GDM1 (cell line): ENCODE results near the gene WFDC1.

Experiments used
- DNase-seq: peaks from one replicate; lab custom pipeline; 2025; lab: John Stamatoyannopoulos, UW

The WFDC1 gene

GRCh38 chr16:84351630-84352029, 57.0 kb downstream of the WFDC1 start:
- DNase-seq = no peak

DNA sequence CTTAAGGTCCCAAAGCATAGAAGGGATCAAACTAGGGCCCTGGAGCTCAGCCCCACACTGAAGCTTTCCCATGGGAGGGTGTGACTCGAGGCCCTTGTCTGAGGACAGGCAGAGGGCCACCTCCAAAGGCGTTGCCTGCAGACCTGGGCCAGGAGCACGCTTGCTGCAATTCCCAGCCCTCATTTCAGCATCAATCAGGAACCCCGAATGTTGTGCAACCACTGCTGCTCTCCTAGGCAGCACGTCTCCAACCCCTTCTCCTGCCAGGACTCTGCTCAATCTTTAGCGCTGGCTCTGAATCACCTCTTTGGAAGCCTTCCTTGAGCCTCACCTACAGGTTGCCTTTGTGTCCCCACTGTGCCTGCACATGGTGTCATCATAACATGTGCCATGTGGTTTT, 59.6 kb downstream of the WFDC1 start:
- no peak for DNase-seq

DNA sequence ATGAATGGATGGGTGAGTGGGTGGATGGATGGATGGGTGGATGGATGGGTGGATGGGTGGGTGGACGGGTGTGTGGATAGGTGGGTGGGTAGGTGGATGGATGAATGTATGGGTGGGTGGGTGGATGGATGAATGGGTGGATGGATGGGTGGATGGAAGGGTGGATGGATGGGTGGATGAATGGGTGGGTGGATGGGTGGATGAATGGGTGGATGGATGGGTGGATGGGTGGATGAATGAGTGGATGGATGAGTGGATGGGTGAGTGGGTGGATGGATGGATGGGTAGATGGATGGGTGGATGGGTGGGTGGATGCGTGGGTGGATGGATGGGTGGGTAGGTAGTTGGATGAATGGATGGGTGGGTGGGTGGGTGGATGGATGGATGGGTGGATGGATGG, 60.5 kb downstream of the WFDC1 start:
- no peak for DNase-seq

DNA sequence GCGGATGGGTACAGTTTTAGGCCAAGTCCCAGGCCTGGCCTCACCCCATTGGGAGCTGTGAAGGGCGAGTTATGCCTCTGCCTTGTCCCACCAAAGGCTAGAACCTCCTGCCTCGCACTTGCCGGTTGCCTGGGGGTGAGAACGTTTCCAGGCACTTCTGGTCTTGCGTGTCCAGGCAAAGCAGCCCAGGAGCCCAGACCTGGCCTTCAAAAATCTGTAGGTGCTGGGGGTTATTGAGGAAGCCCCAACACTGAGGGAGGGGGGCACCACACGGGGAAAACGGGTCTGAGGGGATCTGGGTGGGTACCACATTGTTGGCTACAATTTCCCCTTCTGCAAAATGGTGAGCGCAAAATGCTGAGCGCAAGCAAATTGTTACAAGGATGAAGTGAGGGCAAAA, 61.5 kb downstream of the WFDC1 start:
- DNase-seq = no peak

GRCh38 chr16:84356591-84357116, 62.0 kb downstream of the WFDC1 start:
- DNase-seq = no peak

DNA sequence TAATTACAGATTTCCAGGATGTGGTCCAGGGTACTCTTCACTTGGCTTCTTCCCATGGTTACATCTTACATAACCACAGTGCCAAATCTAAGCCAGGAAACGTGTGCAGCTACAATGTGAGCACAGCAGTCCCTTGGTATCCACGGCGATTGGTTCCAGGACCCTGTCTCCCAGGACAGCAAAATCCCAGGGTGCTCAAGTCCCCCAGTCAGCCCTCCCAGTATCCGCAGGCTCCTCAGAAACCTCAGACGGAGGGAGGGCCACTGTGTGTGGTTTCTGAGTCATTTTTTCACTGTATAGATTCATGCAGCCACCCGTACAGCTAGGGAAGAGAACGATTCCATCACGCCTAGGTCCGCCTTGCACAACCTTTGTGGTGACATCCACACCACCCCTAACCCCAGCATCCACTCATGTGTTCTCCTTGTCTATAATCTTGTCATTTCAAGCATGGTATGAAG, 62.5 kb downstream of the WFDC1 start:
- no peak for DNase-seq

DNA sequence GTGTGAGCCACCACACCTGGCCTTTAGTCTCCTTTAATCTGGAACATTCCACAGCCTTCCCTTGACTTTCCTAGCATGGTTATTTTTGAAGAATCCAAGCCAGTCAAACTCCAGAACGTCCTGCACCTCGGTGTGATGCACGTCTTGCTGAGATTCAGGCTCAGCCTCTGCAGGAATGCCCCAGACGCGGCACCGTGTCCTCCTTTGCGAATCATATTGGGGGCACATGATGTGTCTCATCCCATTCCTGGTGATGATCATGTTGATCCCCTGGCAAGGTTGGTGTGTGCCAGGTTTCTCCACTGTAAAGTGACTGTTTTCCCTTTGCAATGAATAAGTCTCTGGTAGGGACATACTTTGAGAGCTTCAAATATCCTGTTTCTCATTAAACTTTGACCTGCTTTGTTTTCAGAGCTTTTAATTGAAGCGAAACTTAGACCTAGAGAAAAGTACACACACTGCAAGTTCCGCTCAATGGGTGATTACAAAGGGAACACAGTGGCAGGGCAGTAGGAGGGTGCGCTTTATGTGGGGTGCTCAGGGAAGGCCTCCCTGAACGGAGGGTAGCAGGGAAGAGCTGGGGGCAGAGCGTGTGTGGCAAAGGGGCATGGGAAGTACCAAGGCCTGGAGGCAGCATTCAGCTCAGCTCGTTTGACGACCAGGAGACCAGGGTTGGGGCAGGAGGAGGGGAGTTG, 64.1 kb downstream of the WFDC1 start:
- no peak for DNase-seq

- no peak for DNase-seq
These were observed 64.6 kb downstream of the WFDC1 start for GRCh38 chr16:84359326-84359725.

DNA sequence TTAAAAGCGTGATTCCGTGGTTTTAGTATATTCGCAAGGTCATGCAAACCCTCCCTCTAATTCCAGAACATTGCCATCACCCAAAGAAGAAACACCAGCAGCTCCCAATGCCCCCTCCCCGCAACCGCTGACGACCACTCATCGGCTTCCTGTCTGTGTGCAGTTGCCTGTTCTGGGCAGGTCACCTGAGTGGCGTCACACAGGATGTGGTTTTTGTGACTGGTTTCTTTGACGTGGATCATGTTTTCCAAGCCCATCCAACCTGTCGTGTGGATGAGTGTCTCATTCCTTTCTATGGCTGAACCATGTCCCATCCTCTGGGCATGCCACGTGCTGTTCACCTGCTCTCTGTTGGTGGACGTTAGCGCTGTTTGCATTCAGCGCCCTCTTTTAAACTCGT, 65.5 kb downstream of the WFDC1 start:
- no peak for DNase-seq

DNA sequence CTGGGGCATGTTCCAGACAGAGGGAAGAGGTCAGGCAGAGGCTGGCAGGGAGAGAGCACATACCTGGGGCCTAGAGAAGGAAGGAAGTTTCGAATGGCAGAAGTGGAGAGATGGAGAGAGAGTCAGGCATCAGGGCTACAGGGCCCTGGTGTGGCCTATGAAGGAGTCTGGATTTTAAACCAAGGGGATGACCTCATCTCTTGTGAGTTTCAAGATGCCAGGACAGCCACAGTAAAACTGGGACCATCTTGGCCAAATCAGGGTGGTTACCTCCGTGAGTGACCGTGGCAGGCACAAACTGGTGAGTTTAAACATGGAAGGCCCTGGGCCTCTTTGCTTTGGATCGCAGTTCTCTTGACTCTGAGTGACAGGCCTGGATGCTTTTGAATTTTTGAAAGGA, 66.1 kb downstream of the WFDC1 start:
- DNase-seq = no peak

DNA sequence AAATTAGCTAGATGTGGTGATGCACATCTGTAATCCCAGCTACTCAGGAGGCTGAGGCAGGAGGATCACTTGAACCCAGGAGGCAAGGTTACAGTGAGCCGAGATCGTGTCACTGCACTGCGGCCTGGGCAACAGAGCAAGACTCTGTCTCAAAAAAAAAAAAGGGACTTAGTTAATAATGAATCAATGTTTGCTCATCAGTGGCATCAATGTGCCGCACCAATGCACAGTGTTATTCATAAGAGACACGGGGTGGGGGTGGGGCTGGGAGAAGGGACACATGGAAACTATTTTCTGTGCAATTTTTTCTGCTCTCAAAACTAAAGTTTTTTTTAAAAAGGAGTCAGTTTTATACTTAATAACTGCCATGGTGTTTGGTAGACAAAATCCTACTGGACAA, 66.9 kb downstream of the WFDC1 start:
- DNase-seq = no peak

DNA sequence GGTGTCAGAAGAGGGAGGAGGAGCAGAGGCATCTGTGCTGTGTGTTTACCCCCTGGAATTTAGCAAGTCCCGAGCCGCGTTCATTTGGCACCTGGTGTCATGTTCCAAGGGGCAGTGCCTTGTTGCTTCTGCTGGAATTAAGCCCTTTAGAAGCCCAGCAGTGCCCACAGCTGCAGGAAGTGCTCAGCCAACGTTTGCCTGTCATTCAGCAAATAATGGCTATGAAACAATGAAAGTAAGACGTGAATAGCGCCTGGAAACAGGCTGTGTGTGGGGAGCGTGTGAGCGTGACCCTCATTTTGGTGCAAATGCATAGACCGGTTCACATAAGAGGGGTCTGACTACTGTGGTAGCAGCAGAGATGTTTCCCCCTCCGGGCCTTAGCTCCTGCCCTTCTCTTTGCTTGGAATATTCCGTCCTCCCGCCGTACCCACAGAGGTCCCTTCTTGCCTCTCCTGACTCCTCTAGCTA, 67.8 kb downstream of the WFDC1 start:
- DNase-seq = no peak

DNA sequence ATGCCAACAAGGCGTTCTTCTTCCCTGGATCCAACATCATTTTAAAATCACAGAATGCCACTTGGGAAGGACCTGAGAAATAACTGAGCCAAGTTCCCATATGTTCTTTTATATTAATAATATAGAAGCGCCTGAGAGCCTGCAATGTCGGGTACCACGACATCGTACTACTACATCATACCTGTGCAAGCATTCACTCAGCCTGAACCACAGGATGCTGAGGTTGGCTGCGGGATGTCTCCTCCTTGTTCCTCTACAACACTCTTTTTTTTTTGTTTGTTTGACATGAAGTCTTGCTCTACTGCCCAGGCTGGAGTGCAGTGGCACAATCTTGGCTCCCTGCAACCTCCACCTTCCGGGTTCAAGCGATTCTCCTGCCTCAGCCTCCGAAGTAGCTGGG, 71.5 kb downstream of the WFDC1 start:
- no peak for DNase-seq

GRCh38 chr16:84367297-84367680, 72.6 kb downstream of the WFDC1 start:
- no peak for DNase-seq

- no peak for DNase-seq
These were observed 73.2 kb downstream of the WFDC1 start for GRCh38 chr16:84367750-84368307.

DNA sequence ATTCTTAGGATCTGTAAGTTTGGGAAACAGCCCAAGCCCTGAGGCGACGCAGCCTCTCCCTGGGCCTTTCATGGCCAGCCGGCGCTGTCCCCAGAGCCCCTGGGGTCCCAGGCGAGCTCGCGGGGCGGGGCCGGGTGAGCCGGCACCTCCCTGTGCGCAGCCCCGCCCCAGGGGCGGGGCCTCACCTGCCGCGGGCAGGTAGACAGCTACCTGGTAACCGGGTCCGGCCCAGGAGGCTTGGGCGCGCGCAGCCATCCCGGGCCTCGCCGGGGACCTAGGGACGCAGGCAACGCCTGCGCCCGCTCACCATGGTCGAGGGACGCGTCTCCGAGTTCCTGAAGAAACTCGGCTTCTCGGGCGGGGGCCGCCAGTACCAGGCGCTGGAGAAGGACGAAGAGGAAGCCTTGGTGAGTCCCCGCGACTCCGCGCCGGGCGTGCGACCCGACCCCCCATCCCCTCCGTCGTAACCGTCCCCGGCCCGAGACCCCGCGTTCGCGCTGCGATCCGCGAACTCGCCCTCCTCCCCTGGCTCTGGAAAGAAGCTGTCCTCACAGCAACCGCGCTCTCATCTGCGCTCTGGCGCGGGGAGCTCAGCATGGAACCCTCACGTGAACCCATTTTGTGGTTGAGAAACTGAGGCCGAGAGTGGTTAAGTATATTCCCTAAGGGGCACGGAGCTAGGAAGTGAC, 73.8 kb downstream of the WFDC1 start, which contains the start of gene ATP2C2:
Gene ATP2C2 (plus strand): TSS at position 231 of the 689 bp plus-strand sequence. CDS start 78 bp downstream, at position 309.
- DNase-seq = no peak

DNA sequence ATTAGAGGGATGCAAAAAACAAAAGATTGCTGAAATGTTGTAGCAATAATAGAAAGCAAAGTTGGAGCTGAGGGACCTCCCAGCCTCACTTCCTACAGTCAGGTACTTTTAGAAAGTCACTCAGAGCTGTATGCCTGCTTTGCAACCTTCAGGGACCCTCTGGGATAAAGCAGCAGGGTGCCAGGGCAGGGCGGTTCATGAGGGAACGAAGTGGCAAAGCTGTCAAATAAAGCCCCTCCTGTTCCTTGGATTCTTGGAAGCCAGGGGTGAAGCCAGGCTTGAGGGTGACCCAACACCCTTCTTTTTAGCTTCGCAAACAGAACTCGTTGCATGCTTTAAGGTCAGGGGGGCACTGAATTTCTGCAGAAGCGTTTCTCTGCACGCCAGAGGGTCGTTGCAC, 74.4 kb downstream of the WFDC1 start:
- no peak for DNase-seq

- no peak for DNase-seq
These were observed 75.4 kb downstream of the WFDC1 start for GRCh38 chr16:84369938-84370627.

DNA sequence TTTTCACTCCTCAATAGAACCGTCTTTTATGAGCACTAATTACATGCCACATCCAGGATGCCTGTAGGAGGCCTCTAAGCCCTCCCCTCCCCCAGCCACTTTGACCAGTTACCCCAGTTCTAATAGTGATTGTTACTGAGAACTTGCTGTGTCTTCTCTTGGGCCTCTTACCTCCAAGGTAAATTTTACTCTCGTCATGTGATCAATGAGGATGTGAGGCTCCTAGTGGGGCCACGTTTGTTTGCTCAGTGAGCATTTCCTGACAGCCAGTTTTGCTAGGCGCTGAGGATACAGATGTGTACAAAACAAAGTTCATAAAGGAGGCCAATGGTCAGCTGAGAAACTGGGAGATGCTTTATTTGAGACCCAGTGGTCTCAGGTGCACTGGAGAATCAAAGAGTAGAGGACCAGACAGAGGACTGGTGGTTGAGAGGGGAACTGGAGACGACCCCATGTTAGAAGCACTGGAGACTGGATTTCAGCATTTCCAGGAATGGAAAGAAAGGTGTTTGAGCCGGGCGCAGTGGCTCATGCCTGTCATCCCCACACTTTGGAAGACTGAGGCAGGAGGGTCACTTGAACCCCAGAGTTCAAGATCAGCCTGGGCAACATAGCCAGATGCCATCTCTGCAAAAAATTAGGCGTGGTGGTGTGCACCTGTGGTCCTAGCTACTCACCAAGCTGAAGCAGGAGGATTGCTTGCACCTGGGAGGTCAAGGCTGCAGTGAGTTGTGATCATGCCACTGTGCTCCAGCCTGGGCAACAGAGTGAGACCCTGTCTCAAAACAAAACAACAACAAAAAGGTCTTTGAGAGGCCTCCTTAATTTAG, 76.3 kb downstream of the WFDC1 start:
- DNase-seq = no peak

DNA sequence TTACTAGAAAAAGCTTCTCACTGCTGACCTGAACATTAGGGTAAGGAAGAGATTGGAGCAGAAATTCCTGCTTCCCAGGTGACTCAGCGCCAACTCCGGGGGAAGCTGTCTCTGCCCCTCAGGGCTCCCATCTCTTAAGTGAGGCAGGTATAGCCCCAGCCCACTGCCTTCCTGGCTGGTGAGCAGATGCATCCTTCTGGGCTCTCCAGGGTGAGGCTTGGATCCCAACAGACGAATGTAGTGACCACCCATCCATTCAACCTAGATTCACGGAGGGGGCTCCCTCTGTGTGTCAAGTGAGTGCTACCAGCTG, 76.8 kb downstream of the WFDC1 start:
- no peak for DNase-seq

DNA sequence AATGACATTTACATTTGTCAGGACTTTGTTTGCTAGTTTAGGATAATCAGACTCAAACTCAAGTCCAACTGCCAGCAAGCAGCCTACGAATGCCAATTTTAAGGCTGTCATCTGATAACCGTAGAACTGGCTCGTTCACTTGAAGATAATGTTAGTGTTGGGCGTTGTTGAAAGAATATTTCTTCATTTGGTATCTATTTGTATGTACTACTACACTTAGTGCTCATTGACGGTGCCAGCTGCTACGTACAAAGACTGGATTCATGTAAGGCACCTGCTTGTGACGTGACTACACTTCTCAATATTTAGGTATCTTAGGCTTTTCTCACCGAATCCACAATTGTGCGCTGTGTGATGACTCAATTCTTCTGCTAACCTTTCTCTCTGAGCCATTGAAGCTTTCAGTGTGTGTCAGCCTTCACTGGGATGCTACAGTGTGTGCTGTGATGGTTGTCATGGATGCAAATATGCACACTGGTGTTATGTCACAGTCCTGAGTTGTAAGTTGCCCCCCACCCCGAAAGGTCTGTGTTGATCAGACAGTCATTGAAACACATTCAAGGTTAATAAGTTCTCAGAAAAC, 79.3 kb downstream of the WFDC1 start:
- no peak for DNase-seq
